GM10847 (cell line): Measurements from ENCODE around the gene CSNK1E.

Experiments
- POLR2A ChIP-seq: IDR thresholded peaks from 2 replicates; pipeline ENCODE4 v1.6.1; 2011; ENCODE audit not compliant: insufficient read length; ENCODE audit errors: extremely low read depth

Gene CSNK1E

GRCh38 chr22:38317122-38317994 is at the start of gene CSNK1E:
Gene CSNK1E, minus strand, starts transcription at chr22:38317433. Its CDS starts 3,276 bp downstream, at chr22:38314157.
- no peak for TF ChIP-seq POLR2A

GRCh38 chr22:38355275-38355674 is 38.0 kb upstream of the CSNK1E start:
- no peak for TF ChIP-seq POLR2A

GRCh38 chr22:38353701-38354100 is 36.5 kb upstream of the CSNK1E start:
- no peak for TF ChIP-seq POLR2A

- no peak for TF ChIP-seq POLR2A
Measured at GRCh38 chr22:38353142-38353629, 36.0 kb upstream of the CSNK1E start.

DNA sequence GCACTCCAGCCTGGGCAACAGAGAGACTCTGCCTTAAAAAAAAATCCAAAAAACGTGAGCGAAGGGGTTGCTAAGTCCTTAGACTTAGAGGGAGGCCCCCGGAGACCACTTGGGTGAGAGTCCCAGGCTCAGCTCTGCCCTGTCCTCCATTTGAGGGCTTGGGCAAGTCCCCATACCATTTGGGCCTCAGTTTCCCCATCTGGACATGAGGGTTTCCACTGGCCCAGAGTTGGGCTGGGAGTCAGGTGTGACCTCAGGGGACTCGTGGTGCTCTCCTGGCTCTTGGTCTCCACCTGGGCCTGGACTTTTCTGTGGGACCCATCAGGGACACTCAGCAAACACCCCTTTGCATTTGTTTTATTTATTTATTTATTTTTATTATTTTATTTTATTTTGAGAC is 35.2 kb upstream of the CSNK1E start:
- no peak for TF ChIP-seq POLR2A

GRCh38 chr22:38350444-38351359 is 33.5 kb upstream of the CSNK1E start:
- TF ChIP-seq POLR2A = no peak

DNA sequence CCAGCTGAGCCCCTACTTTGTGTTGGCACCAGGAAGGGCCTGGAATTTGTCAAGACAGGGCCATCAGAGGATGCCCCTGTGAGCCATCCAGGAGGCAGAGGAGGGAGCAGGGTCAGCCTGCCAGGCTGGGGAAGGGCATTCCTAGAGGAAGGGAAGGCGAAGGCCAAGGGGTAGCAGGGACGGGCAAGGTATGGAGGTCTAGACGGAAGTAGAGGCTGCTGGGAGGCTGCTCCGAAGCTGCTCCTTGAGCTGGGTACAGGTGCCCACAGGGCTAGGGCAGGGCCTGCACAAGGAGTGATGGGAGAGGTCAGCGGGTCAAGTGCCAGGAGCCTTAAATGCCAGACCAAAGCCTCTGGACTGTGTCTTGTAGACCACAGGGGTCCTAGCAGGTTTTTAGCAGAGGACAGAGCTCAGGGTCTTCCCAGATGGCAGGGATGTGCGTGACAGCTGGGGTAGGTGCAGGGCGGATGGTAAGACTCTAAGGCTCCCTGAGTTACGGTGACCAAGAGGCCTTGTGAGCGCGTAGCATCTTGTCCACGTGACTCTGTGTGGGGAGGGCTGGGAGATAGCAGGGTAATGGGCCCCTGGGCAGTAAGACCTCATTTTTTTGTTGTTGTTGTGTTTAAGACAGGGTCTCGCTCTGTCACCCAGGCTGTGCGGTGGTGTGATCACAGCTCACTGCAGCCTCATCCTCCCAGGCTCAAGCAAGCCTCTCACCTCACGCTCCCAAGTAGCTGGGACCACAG is 31.7 kb upstream of the CSNK1E start:
- TF ChIP-seq POLR2A = no peak

DNA sequence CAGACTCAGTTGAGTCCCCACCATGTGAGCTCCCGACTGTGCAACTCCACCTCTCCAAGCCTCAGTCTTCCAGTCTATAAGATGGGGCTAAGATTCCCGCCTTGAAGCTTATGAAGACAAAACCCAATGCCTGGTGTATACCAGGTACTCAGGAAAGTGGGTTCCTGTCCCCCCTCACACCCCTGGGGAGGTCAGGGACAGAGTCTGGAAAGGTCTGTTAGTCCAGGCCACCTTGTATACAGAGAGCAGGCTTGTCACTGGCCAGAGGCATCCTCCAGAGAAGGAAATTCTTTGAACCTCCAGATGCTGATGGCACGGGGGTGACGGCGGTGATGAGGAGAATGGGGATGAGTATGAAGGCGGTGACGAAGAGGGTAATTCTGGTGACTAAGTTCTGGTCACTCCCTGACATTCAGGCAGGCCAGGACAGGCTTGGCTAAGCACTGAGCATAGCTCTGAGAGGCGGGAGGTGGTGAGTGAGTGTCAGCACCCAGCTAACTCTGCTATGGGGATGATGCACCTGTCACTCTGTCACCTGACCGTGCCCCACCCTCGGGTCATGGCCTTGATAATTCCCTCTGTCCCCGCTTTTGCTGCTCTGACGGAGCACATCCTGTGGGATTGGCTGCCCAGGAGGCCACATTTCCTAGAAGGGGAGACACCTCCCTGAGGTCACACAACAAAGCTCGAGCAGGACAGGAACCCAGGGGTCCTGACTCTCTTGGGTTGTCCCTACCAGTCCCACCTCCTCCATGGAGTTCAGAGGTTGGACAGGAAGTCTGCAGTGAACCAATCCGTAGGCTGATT is 30.9 kb upstream of the CSNK1E start:
- no peak for TF ChIP-seq POLR2A

GRCh38 chr22:38347181-38347943 is 30.1 kb upstream of the CSNK1E start:
- TF ChIP-seq POLR2A = no peak

DNA sequence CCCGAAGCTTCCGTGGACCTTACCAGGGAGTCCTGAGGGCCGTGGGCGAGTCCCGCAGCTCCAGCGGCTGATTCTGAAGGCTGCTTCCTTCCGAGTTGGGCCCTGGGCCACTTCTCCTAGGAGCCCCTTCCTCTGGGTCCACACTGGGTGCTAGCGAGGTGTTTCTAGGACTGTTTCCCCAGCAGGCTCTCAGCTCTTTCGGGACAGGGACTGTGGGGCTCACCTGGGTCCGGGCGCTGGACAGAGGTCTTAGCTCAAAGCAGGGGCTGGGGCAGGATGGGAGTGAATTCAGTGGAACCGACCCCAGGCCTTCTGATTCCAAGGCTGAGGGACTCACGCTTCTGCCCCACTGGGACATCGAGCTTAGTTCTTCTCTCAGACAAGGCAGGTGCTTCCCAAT is 29.3 kb upstream of the CSNK1E start:
- no peak for TF ChIP-seq POLR2A

- TF ChIP-seq POLR2A = no peak
Measured at GRCh38 chr22:38345782-38346181, 28.5 kb upstream of the CSNK1E start.

- no peak for TF ChIP-seq POLR2A
Measured at GRCh38 chr22:38338772-38339379, 21.6 kb upstream of the CSNK1E start.

DNA sequence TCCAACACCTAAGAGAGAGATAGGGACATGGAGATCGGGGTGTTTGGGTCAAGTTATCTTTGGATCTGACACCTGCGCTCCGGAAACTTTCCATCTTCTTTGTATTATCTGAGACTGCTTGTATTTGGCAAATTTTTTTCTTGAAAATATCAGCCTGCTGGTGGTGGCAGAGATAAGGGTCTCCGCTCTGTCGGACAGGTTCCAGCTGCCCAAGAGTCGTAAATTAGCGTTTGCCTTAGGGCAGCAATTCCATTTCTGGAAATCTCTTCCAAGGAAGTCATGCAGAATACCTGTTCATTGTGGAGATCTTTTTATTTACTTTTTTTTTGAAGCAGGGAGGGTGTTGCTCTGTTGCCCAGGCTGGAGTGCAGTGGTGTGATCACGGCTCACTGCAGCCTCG is 19.5 kb upstream of the CSNK1E start:
- TF ChIP-seq POLR2A = no peak
